ENCODE measurements around the gene CTSL.

CTSL gene

GRCh38 chr9:87763286-87763685 is 37.4 kb downstream of the CTSL start:
- DNase-seq (ENCODE audit: low read depth) = no peak
- in situ Hi-C loops (cut with HindIII; ENCODE audit: low sequenced_read_pairs) = no loop called here
- no peak overlapping the region for H3K4me3 ChIP-seq (ENCODE audit: low read depth, low read length)
- no peak for TF ChIP-seq CTCF (IDR thresholded peaks at IDR 0.05; ENCODE audit: low read depth, low read length, missing control alignments)

GRCh38 chr9:87765521-87765920 is 39.6 kb downstream of the CTSL start:
- in situ Hi-C loops (cut with HindIII; ENCODE audit: low sequenced_read_pairs) = no loop called here
- DNase-seq (ENCODE audit: low read depth) = no peak
- no peak overlapping the region for H3K4me3 ChIP-seq (ENCODE audit: low read depth, low read length)
- no peak for TF ChIP-seq CTCF (IDR thresholded peaks at IDR 0.05; ENCODE audit: low read depth, low read length, missing control alignments)

GRCh38 chr9:87766697-87767096 is 40.8 kb downstream of the CTSL start:
- DNase-seq (ENCODE audit: low read depth) = no peak
- H3K4me3 ChIP-seq (ENCODE audit: low read depth, low read length) = no peak overlapping the region
- in situ Hi-C loops (cut with HindIII; ENCODE audit: low sequenced_read_pairs) = no loop called here
- TF ChIP-seq CTCF (IDR thresholded peaks at IDR 0.05; ENCODE audit: low read depth, low read length, missing control alignments) = no peak

- DNase-seq (ENCODE audit: low read depth) = no peak
- in situ Hi-C loops (cut with HindIII; ENCODE audit: low sequenced_read_pairs) = no loop called here
- H3K4me3 ChIP-seq (ENCODE audit: low read depth, low read length) = peak overlapping the region; percentile 1
- TF ChIP-seq CTCF (IDR thresholded peaks at IDR 0.05; ENCODE audit: low read depth, low read length, missing control alignments) = no peak
Observed at GRCh38 chr9:87770616-87771315, 44.8 kb downstream of the CTSL start.

- in situ Hi-C loops (cut with HindIII; ENCODE audit: low sequenced_read_pairs) = no loop called here
- TF ChIP-seq CTCF (IDR thresholded peaks at IDR 0.05; ENCODE audit: low read depth, low read length, missing control alignments) = no peak
- H3K4me3 ChIP-seq (ENCODE audit: low read depth, low read length) = peak overlapping the region; percentile 1
- DNase-seq (ENCODE audit: low read depth) = no peak
Observed at GRCh38 chr9:87771316-87772006, 45.5 kb downstream of the CTSL start.

- no peak overlapping the region for H3K4me3 ChIP-seq (ENCODE audit: low read depth, low read length)
- in situ Hi-C loops (cut with HindIII; ENCODE audit: low sequenced_read_pairs) = no loop called here
- TF ChIP-seq CTCF (IDR thresholded peaks at IDR 0.05; ENCODE audit: low read depth, low read length, missing control alignments) = no peak
- no peak for DNase-seq (ENCODE audit: low read depth)
Observed at GRCh38 chr9:87776481-87777379, 50.8 kb downstream of the CTSL start.

Measured in astrocyte of the cerebellum (primary cell).